ENCODE data around the gene CCM2.

DNA sequence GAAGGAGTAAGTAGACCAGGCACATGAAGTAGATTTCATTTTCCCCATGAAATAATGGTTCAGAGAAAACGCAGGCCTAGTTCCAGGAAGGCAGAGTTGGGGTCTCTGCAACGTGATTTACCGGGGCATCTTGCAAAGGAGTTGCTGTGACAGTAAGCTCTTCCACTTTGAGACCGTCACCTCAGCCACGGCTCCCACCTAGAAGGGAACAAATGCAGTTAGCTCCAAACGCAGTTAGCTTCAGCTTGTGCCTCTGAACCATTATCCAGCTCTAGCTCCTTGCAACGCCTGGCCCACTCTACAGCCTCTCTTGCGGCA, 14.1 kb upstream of the CCM2 start:
- TF ChIP-seq, protein P1, sequence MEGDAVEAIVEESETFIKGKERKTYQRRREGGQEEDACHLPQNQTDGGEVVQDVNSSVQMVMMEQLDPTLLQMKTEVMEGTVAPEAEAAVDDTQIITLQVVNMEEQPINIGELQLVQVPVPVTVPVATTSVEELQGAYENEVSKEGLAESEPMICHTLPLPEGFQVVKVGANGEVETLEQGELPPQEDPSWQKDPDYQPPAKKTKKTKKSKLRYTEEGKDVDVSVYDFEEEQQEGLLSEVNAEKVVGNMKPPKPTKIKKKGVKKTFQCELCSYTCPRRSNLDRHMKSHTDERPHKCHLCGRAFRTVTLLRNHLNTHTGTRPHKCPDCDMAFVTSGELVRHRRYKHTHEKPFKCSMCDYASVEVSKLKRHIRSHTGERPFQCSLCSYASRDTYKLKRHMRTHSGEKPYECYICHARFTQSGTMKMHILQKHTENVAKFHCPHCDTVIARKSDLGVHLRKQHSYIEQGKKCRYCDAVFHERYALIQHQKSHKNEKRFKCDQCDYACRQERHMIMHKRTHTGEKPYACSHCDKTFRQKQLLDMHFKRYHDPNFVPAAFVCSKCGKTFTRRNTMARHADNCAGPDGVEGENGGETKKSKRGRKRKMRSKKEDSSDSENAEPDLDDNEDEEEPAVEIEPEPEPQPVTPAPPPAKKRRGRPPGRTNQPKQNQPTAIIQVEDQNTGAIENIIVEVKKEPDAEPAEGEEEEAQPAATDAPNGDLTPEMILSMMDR (IDR thresholded peaks at IDR 0.05; ENCODE audit: borderline replicate concordance, extremely low read depth, low read length, poor library complexity, severe bottlenecking): no peak
- TF ChIP-seq EZH2 (IDR thresholded peaks at IDR 0.05; ENCODE audit: borderline replicate concordance, low read depth, low read length, severe bottlenecking): no peak

Data from DND-41 (cell line).